ENCODE data around the gene PDGFRA.

The PDGFRA gene

GRCh38 chr4:54228961-54229501 is at the start of gene PDGFRA:
TSS of gene PDGFRA (plus strand) at chr4:54229293. CDS start at chr4:54258769, 29,476 bp downstream.
- Histone ChIP-seq H3K9ac (ENCODE audit: low read length in 2 of 2) (peak within 1 kb of the TSS in 1 of 2 donors; percentile 57), H3K36me3 (ENCODE audit: control insufficient read depth in 2 of 2, insufficient read depth in 2 of 2, low read length in 2 of 2) (no peaks in the 10 kb centered on the region), H3K27me3 (ENCODE audit: control insufficient read depth in 1 of 2, insufficient read depth in 2 of 2, low read length in 2 of 2) (peaks cover 67 to 86% of the 10 kb centered on the region in 2 donors), H3K9me3 (ENCODE audit: control insufficient read depth in 2 of 2, low read length in 2 of 2) (no peaks in the 10 kb centered on the region), H3K4me3 (ENCODE audit: low read length in 2 of 2) (peak within 1 kb of the TSS; percentile 47 to 73), H3K27ac (ENCODE audit: low read length) (peak within 1 kb of the TSS; percentile 58), H3K4me1 (ENCODE audit: control insufficient read depth, insufficient read depth, low read length) (peaks cover 49% of the 10 kb centered on the region)

DNA sequence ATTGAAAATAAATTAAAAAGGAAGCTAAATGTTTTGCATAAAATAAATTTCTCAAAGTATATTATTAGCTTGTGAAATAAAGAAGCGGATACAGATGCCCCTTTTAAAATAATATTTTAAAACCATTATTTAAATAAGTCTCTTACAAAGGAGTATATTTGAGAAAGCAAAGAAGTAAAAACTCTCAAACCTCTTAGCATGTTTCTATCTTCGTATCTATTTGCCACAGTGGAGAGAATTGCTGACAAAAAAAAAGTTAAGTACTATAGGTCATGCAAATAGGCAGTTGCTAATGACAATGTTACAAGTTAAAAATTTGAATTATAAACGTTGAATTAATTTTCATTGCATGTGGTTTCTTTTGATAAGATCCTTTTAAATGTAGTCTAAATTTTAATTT is 44.5 kb upstream of the PDGFRA start:
- H3K27me3 ChIP-seq (ENCODE audit: control insufficient read depth in 1 of 2, insufficient read depth in 2 of 2, low read length in 2 of 2): no peaks in the 10 kb centered on the region

GRCh38 chr4:54185044-54185780 is 43.9 kb upstream of the PDGFRA start:
- Histone ChIP-seq H3K4me1 (ENCODE audit: control insufficient read depth, insufficient read depth, low read length) (no peaks in the 10 kb centered on the region), H3K27ac (ENCODE audit: low read length) (no peak overlapping the region), H3K9ac (ENCODE audit: low read length in 2 of 2) (no peak overlapping the region), H3K4me3 (ENCODE audit: low read length in 2 of 2) (no peak overlapping the region), H3K27me3 (ENCODE audit: control insufficient read depth in 1 of 2, insufficient read depth in 2 of 2, low read length in 2 of 2) (no peaks in the 10 kb centered on the region), H3K36me3 (ENCODE audit: control insufficient read depth in 2 of 2, insufficient read depth in 2 of 2, low read length in 2 of 2) (no peaks in the 10 kb centered on the region), H3K9me3 (ENCODE audit: control insufficient read depth in 2 of 2, low read length in 2 of 2) (no peaks in the 10 kb centered on the region)

More for the DNA sequence above, 44.5 kb upstream of the PDGFRA start:
- H3K9ac ChIP-seq (ENCODE audit: low read length in 2 of 2): no peak overlapping the region
- no peaks in the 10 kb centered on the region for H3K36me3 ChIP-seq (ENCODE audit: control insufficient read depth in 2 of 2, insufficient read depth in 2 of 2, low read length in 2 of 2)
- H3K4me1 ChIP-seq (ENCODE audit: control insufficient read depth, insufficient read depth, low read length): no peaks in the 10 kb centered on the region
- H3K27ac ChIP-seq (ENCODE audit: low read length): no peak overlapping the region
- H3K9me3 ChIP-seq (ENCODE audit: control insufficient read depth in 2 of 2, low read length in 2 of 2): no peaks in the 10 kb centered on the region
- no peak overlapping the region for H3K4me3 ChIP-seq (ENCODE audit: low read length in 2 of 2)

- no peaks in the 10 kb centered on the region for H3K27me3 ChIP-seq (ENCODE audit: control insufficient read depth in 1 of 2, insufficient read depth in 2 of 2, low read length in 2 of 2)
- H3K4me1 ChIP-seq (ENCODE audit: control insufficient read depth, insufficient read depth, low read length): no peaks in the 10 kb centered on the region
- H3K9ac ChIP-seq (ENCODE audit: low read length in 2 of 2): no peak overlapping the region
Measured at GRCh38 chr4:54185866-54186265, 43.2 kb upstream of the PDGFRA start.

DNA sequence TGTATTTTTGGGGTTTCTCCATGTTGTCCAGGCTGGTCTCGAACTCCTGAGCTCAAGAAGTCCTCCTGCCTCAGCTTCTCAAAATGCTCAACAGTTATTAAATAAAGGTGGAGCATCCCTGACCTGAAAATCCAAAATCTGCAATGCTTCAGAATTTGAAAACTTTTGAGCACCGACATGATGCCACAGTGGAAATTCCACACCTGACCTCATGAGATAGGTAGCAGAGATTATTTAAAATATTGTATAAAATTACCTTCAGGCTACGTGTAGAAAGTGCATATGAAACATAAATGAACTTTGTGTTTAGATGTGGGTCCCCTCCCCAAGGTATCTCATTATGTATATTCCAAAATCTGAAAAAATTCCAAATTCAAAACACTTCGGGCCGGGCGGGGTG is 42.7 kb upstream of the PDGFRA start:
- no peak overlapping the region for H3K27ac ChIP-seq (ENCODE audit: low read length)
- no peaks in the 10 kb centered on the region for H3K27me3 ChIP-seq (ENCODE audit: control insufficient read depth in 1 of 2, insufficient read depth in 2 of 2, low read length in 2 of 2)
- H3K9me3 ChIP-seq (ENCODE audit: control insufficient read depth in 2 of 2, low read length in 2 of 2): no peaks in the 10 kb centered on the region
- no peak overlapping the region for H3K9ac ChIP-seq (ENCODE audit: low read length in 2 of 2)
- H3K4me3 ChIP-seq (ENCODE audit: low read length in 2 of 2): no peak overlapping the region
- H3K36me3 ChIP-seq (ENCODE audit: control insufficient read depth in 2 of 2, insufficient read depth in 2 of 2, low read length in 2 of 2): no peaks in the 10 kb centered on the region
- no peaks in the 10 kb centered on the region for H3K4me1 ChIP-seq (ENCODE audit: control insufficient read depth, insufficient read depth, low read length)

More at GRCh38 chr4:54185866-54186265, 43.2 kb upstream of the PDGFRA start:
- Histone ChIP-seq H3K36me3 (ENCODE audit: control insufficient read depth in 2 of 2, insufficient read depth in 2 of 2, low read length in 2 of 2) (no peaks in the 10 kb centered on the region), H3K9me3 (ENCODE audit: control insufficient read depth in 2 of 2, low read length in 2 of 2) (no peaks in the 10 kb centered on the region), H3K4me3 (ENCODE audit: low read length in 2 of 2) (no peak overlapping the region), H3K27ac (ENCODE audit: low read length) (no peak overlapping the region)

GRCh38 chr4:54187148-54187547 is 41.9 kb upstream of the PDGFRA start:
- Histone ChIP-seq H3K4me3 (ENCODE audit: low read length in 2 of 2) (no peak overlapping the region), H3K27ac (ENCODE audit: low read length) (no peak overlapping the region), H3K9ac (ENCODE audit: low read length in 2 of 2) (no peak overlapping the region), H3K27me3 (ENCODE audit: control insufficient read depth in 1 of 2, insufficient read depth in 2 of 2, low read length in 2 of 2) (no peaks in the 10 kb centered on the region), H3K9me3 (ENCODE audit: control insufficient read depth in 2 of 2, low read length in 2 of 2) (no peaks in the 10 kb centered on the region), H3K4me1 (ENCODE audit: control insufficient read depth, insufficient read depth, low read length) (no peaks in the 10 kb centered on the region), H3K36me3 (ENCODE audit: control insufficient read depth in 2 of 2, insufficient read depth in 2 of 2, low read length in 2 of 2) (no peaks in the 10 kb centered on the region)

DNA sequence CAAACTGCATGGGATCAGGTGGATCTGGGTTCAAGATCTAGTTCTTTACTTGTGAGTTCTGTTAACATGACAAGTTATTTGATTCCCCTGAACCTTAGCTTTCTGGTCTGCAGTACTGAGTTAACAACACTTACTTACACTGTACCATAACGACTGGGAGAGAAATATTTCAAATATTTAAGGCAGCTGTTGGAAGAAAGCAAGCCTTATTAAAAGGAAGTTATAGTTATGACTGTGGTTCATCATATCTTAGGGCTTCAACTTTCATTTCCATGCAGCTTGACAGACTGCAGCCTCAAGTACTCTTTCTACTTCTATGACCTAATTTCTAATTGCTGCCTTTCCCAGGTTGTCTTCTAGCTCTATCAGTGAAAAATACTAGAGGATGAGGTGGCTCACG is 40.0 kb upstream of the PDGFRA start:
- H3K9me3 ChIP-seq (ENCODE audit: control insufficient read depth in 2 of 2, low read length in 2 of 2): no peaks in the 10 kb centered on the region
- H3K27me3 ChIP-seq (ENCODE audit: control insufficient read depth in 1 of 2, insufficient read depth in 2 of 2, low read length in 2 of 2): no peaks in the 10 kb centered on the region
- H3K27ac ChIP-seq (ENCODE audit: low read length): no peak overlapping the region
- H3K9ac ChIP-seq (ENCODE audit: low read length in 2 of 2): no peak overlapping the region
- no peak overlapping the region for H3K4me3 ChIP-seq (ENCODE audit: low read length in 2 of 2)
- no peaks in the 10 kb centered on the region for H3K4me1 ChIP-seq (ENCODE audit: control insufficient read depth, insufficient read depth, low read length)
- H3K36me3 ChIP-seq (ENCODE audit: control insufficient read depth in 2 of 2, insufficient read depth in 2 of 2, low read length in 2 of 2): no peaks in the 10 kb centered on the region

DNA sequence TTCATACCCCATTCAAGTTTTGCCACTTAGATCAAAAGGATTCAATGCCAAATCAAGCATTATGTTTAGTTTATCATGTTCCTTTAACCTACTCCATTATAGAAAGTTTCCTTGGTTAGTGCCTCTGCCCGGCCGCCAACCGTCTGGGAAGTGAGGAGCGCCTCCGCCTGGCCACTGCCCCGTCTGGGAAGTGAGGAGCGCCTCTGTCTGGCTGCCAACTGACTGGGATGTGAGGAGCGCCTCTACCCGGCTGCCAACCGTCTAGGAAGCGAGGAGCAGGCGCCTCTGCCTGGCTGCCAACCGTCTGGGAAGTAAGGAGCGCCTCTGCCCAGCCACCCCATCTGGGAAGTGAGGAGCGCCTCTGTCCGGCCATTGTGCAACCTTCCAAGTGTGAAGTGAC is 36.3 kb upstream of the PDGFRA start:
- Histone ChIP-seq H3K9ac (ENCODE audit: low read length in 2 of 2) (no peak overlapping the region), H3K9me3 (ENCODE audit: control insufficient read depth in 2 of 2, low read length in 2 of 2) (no peaks in the 10 kb centered on the region), H3K4me3 (ENCODE audit: low read length in 2 of 2) (no peak overlapping the region), H3K27me3 (ENCODE audit: control insufficient read depth in 1 of 2, insufficient read depth in 2 of 2, low read length in 2 of 2) (no peaks in the 10 kb centered on the region), H3K27ac (ENCODE audit: low read length) (no peak overlapping the region), H3K36me3 (ENCODE audit: control insufficient read depth in 2 of 2, insufficient read depth in 2 of 2, low read length in 2 of 2) (no peaks in the 10 kb centered on the region), H3K4me1 (ENCODE audit: control insufficient read depth, insufficient read depth, low read length) (peaks cover 3% of the 10 kb centered on the region)

- Histone ChIP-seq H3K27me3 (ENCODE audit: control insufficient read depth in 1 of 2, insufficient read depth in 2 of 2, low read length in 2 of 2) (no peaks in the 10 kb centered on the region), H3K9ac (ENCODE audit: low read length in 2 of 2) (no peak overlapping the region), H3K36me3 (ENCODE audit: control insufficient read depth in 2 of 2, insufficient read depth in 2 of 2, low read length in 2 of 2) (no peaks in the 10 kb centered on the region), H3K27ac (ENCODE audit: low read length) (peak overlapping the region; percentile 8), H3K4me3 (ENCODE audit: low read length in 2 of 2) (peak overlapping the region in 1 of 2 donors; percentile 40), H3K9me3 (ENCODE audit: control insufficient read depth in 2 of 2, low read length in 2 of 2) (no peaks in the 10 kb centered on the region), H3K4me1 (ENCODE audit: control insufficient read depth, insufficient read depth, low read length) (peaks cover 3% of the 10 kb centered on the region)
Measured at GRCh38 chr4:54197926-54198325, 31.2 kb upstream of the PDGFRA start.

DNA sequence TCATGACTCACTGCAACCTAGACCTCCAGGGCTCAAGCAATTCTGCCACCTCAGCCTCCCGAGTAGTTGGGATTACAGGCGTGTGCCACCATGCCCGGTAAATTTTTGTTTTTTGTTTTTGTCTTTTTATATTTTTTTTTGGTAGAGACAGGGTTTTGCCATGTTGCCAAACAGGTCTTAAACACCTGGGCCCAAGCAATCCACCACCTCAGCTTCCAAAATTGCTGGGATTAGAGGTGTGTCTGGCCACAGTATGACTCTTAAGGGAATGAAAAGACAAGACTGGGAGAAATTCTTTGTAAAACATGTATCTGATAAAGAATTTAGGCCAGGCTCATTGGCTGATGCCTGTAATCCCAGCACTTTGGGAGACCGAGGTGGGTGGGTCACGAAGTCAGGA is 29.2 kb upstream of the PDGFRA start:
- Histone ChIP-seq H3K27ac (ENCODE audit: low read length) (no peak overlapping the region), H3K36me3 (ENCODE audit: control insufficient read depth in 2 of 2, insufficient read depth in 2 of 2, low read length in 2 of 2) (no peaks in the 10 kb centered on the region), H3K27me3 (ENCODE audit: control insufficient read depth in 1 of 2, insufficient read depth in 2 of 2, low read length in 2 of 2) (no peaks in the 10 kb centered on the region), H3K4me3 (ENCODE audit: low read length in 2 of 2) (no peak overlapping the region), H3K4me1 (ENCODE audit: control insufficient read depth, insufficient read depth, low read length) (peaks cover 3% of the 10 kb centered on the region), H3K9ac (ENCODE audit: low read length in 2 of 2) (no peak overlapping the region), H3K9me3 (ENCODE audit: control insufficient read depth in 2 of 2, low read length in 2 of 2) (no peaks in the 10 kb centered on the region)

- Histone ChIP-seq H3K4me3 (ENCODE audit: low read length in 2 of 2) (no peak overlapping the region), H3K9ac (ENCODE audit: low read length in 2 of 2) (no peak overlapping the region), H3K36me3 (ENCODE audit: control insufficient read depth in 2 of 2, insufficient read depth in 2 of 2, low read length in 2 of 2) (no peaks in the 10 kb centered on the region), H3K9me3 (ENCODE audit: control insufficient read depth in 2 of 2, low read length in 2 of 2) (no peaks in the 10 kb centered on the region), H3K4me1 (ENCODE audit: control insufficient read depth, insufficient read depth, low read length) (no peaks in the 10 kb centered on the region), H3K27me3 (ENCODE audit: control insufficient read depth in 1 of 2, insufficient read depth in 2 of 2, low read length in 2 of 2) (peaks cover 0 to 8% of the 10 kb centered on the region in 2 donors), H3K27ac (ENCODE audit: low read length) (no peak overlapping the region)
Measured at GRCh38 chr4:54209617-54210016, 19.5 kb upstream of the PDGFRA start.
